CD4-positive, alpha-beta T cell treated with Interferon alpha-2 for 1 hour (primary cell): ENCODE measurements around the gene SLA2.
"Not testable (repeated sequence)": the region's sequence is repeated elsewhere in the genome, so short reads cannot be mapped to it uniquely, and the experiment has no call there.

Experiments
- DNase-seq, 2 donors: peaks; one replicate each; pipeline ENCODE4 v3.0.0-alpha.2; 2020 to 2022

Gene SLA2

GRCh38 chr20:36644706-36645095, 1.3 kb downstream of the SLA2 start:
- DNase-seq = no peak

GRCh38 chr20:36644032-36644705, 1.8 kb downstream of the SLA2 start:
- peak; percentile 41 to 75 for DNase-seq

GRCh38 chr20:36642136-36642535, 3.9 kb downstream of the SLA2 start:
- DNase-seq = no peak

- DNase-seq = no peak
Measured at GRCh38 chr20:36641506-36641843, 4.5 kb downstream of the SLA2 start.

GRCh38 chr20:36638876-36639400, 7.1 kb downstream of the SLA2 start:
- DNase-seq = not testable (repeated sequence)

GRCh38 chr20:36634342-36634741, 11.7 kb downstream of the SLA2 start:
- DNase-seq = no peak

- DNase-seq = no peak
Measured at GRCh38 chr20:36633285-36633772, 12.7 kb downstream of the SLA2 start.

GRCh38 chr20:36632487-36633284, 13.3 kb downstream of the SLA2 start:
- no peak for DNase-seq

- DNase-seq = no peak
Measured at GRCh38 chr20:36632147-36632486, 13.9 kb downstream of the SLA2 start.

- DNase-seq = no peak
Measured at GRCh38 chr20:36631646-36632045, 14.3 kb downstream of the SLA2 start.

- peak; percentile 27 to 54 for DNase-seq
Measured at GRCh38 chr20:36629719-36630681, 16.0 kb downstream of the SLA2 start.

- peak; percentile 40 to 56 for DNase-seq
Measured at GRCh38 chr20:36628076-36628475, 17.9 kb downstream of the SLA2 start.

- no peak for DNase-seq
Measured at GRCh38 chr20:36624944-36625324, 21.1 kb downstream of the SLA2 start.

- no peak for DNase-seq
Measured at GRCh38 chr20:36624068-36624943, 21.7 kb downstream of the SLA2 start.

- no peak for DNase-seq
Measured at GRCh38 chr20:36623444-36623843, 22.6 kb downstream of the SLA2 start.

- no peak for DNase-seq
Measured at GRCh38 chr20:36620917-36621316, 25.1 kb downstream of the SLA2 start.

- DNase-seq = no peak
Measured at GRCh38 chr20:36614781-36615557, 31.0 kb downstream of the SLA2 start.

- DNase-seq = no peak
Measured at GRCh38 chr20:36613974-36614373, 32.0 kb downstream of the SLA2 start.

- no peak for DNase-seq
Measured at GRCh38 chr20:36611625-36612024, 34.4 kb downstream of the SLA2 start.

- not testable (repeated sequence) for DNase-seq
Measured at GRCh38 chr20:36608388-36608728, 37.6 kb downstream of the SLA2 start.
